HFF-Myc (cell line): ENCODE results near the gene HOPX.
"Not testable (repeated sequence)": the region's sequence is repeated elsewhere in the genome, so short reads cannot be mapped to it uniquely, and the experiment has no call there.

Source experiments
- DNase-seq: peaks from one replicate; pipeline ENCODE4 v3.0.0-alpha.2; 2011; ENCODE audit warnings: low read depth; ENCODE audit errors: extremely low read depth
- H3K4me3 ChIP-seq: replicated peaks from 2 replicates; pipeline ENCODE4 v1.5.1; 2011; ENCODE audit warnings: low read depth, mild to moderate bottlenecking, control low read depth, low read length
- TF ChIP-seq, protein P1 (sequence below): IDR thresholded peaks from 2 replicates; pipeline ENCODE4 v1.5.1; 2012; ENCODE audit warnings: mild to moderate bottlenecking, low read depth, low read length, control low read depth; ENCODE audit errors: missing control alignments

The HOPX gene

DNA sequence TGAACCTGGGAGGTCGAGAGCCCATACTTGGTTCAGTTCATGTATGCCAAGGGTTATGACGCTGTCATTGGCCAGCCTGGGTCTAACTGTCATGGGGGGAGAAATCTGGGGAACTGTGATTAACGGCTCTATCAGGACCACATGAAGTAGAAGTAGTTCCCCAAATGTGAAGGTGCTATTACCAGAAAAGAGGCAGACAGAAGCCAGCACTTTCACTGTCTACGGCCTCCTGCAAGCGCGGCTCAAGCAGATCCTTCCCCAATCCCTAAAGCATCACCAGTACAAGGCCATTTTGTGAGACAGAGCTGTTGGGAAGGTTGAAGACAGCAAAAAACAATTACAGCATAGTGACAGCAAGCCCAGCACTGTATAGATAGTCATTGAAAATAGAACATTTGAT, 37.5 kb downstream of the HOPX start:
- TF ChIP-seq, protein P1, sequence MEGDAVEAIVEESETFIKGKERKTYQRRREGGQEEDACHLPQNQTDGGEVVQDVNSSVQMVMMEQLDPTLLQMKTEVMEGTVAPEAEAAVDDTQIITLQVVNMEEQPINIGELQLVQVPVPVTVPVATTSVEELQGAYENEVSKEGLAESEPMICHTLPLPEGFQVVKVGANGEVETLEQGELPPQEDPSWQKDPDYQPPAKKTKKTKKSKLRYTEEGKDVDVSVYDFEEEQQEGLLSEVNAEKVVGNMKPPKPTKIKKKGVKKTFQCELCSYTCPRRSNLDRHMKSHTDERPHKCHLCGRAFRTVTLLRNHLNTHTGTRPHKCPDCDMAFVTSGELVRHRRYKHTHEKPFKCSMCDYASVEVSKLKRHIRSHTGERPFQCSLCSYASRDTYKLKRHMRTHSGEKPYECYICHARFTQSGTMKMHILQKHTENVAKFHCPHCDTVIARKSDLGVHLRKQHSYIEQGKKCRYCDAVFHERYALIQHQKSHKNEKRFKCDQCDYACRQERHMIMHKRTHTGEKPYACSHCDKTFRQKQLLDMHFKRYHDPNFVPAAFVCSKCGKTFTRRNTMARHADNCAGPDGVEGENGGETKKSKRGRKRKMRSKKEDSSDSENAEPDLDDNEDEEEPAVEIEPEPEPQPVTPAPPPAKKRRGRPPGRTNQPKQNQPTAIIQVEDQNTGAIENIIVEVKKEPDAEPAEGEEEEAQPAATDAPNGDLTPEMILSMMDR, result no peak
- no peak for DNase-seq
- no peak overlapping the region for H3K4me3 ChIP-seq

DNA sequence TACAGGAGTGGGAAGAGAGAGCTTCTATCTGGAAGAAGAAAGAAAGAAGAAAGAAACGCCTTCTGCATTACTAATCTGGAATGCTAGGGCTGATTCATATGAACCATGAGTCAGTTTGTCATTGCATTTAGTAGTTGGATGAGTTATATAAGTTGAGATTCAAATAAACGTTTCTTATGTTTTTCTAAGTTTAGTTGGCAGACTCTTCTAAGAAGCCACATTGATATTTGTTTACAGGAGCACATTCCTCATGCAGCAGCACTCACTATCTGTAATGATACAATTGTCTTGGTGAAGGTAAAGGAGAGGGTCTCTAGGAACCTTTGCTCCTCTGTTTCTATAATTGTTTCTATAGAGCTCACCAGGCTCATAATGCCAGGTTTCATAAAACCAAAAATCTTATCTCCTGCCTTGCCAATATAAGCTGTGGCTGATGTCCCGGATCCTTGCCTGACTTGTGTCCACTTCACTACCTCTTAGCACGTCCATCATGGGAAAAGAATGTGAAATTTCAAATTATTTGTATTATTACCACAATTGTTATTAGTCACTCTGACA, 39.5 kb downstream of the HOPX start:
- no peak overlapping the region for H3K4me3 ChIP-seq
- DNase-seq, result peak; percentile 69
- TF ChIP-seq, protein P1, result peak; percentile 9

DNA sequence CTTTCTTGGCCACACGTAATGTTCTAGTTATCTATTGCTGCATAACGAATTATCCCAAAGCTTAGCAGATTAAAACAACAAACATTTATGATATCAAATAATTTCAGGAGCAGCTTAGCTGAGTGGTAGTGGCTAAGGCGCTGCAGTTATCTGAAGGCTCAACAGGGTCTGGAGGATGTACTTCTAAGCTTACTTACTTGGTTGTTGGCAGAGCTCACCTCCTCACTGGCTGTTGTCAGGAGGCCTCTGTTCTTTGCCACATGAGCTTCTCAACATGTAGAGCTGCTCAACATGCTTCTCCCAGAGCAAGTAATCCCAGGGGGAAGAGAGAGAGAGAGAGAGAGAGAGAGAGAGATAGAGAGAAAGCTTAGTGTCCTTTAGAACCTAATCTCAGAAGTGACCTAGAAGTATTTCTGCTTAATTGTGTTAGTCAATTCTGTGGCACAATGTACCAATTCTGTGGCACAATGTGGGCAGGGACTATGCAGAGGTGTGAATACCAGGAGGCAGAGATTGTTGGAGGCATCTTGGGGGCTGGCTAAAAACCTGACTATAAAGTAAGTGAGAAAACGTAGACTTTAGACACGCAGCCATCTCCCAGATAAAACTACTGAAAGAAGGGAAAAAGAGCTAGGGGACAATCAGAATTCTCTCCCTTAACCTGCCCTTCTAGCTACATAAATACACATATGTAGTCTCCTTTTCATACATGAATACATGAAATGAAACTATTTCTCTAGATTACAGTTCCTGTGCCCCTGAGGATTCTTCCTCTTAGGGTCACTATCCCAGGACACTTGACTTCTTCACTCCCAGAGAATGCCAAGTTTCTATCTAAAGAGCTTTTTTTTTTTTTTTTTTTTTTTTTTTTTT, 40.2 kb downstream of the HOPX start:
- DNase-seq, result no peak
- no peak overlapping the region for H3K4me3 ChIP-seq
- TF ChIP-seq, protein P1, result no peak

DNA sequence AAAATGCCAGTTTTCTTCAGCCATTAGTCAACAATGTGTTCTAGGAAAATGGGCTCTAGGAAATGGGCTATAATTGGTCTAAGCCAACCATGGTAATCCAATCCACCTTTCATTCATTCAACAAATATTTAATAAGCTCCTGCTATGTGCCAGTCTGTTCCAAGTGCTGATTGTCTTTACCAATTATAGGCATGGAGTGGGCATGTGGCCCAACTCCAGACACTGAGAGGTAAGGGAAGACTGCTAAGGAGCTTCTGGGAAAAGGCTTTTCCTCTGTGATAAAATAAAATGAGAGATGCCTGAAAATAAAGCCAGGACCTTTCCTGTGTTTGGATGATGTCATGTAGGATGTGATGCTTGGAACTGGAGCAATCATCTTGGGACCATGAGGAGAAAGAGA, 43.3 kb downstream of the HOPX start:
- no peak for DNase-seq
- TF ChIP-seq, protein P1, result no peak
- H3K4me3 ChIP-seq, result no peak overlapping the region

DNA sequence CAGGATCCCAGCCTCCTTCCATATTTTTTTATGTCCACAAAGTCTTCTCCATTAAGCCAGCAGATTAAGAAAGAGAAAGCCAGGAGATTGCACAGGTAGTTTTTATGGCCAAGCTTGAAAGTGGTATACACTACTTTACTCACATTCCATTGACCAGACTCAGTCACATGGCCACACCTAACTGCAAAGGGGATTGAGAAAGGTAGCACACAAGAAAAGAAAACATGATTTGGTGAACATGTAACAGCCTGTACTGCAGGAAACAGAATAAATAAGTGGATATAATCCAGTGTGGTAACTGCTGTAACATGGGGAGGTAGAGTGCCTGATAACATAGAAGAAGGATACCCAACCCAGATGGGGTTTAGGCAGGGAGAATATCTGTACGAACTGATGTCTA, 43.9 kb downstream of the HOPX start:
- no peak overlapping the region for H3K4me3 ChIP-seq
- TF ChIP-seq, protein P1, result no peak
- no peak for DNase-seq

DNA sequence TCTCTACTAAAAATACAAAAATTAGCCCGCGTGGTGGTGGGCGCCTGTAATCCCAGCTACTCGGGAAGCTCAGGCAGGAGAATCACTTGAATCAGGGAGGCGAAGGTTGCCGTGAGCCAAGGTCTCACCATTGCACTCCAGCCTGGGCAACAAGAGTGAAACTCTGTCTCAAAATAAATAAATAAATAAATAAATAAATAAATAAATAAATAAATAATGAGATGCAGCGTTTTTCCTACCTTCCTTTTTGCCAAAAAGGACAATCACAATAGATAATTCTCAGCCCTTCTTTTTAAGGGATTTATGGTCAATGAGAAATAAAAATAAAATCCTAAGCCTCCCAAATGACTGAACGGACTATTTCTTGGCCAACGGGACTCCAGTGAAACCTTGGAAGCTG, 46.1 kb downstream of the HOPX start:
- DNase-seq, H3K4me3 ChIP-seq: not testable (repeated sequence)

DNA sequence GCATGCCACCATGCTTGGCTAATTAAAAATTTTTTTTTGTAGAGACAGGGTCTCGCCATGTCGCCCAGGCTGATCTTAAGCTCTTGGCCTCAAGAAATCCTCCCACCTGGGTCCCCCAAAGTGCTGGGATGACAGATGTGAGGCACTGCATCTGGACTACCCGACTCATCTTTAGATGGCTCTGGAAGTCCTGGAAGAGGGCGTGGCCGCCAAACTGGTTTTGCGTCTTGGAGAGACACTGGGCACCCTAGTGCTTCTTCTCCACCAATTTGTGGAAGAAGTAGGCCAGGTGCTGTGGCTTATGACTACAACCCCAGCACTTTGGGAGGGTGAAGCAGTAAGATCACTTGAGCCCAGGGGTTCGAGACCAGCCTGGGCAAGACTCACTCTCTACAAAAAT, 47.6 kb downstream of the HOPX start:
- DNase-seq, result no peak
- no peak overlapping the region for H3K4me3 ChIP-seq
- TF ChIP-seq, protein P1, result no peak
